HepG2 (cell line): ENCODE measurements around the gene SENP7. TPM values are rescaled to one million over a fixed set of nuclear protein-coding genes. Genes with fewer than 3 reads are reported as not detected.

Source experiments
- ATAC-seq: fragments of 200-7000 bp; cut with Tn5 transposase; 3 replicates; pipeline ENCODE4 v1.9.1; 2020; ENCODE audit warnings: mild to moderate bottlenecking, moderate library complexity
- BruUV-seq: library from RNA; stranded (reverse); fragments of 400-500 nt; replicated peaks from 2 replicates; lab custom pipeline; 2021; lab: Mats Ljungman, UMichigan
- CTCF ChIA-PET: fragments of 300-600 bp; formaldehyde crosslinking; extraction: SDS; loops from one replicate; lab custom pipeline; 2021; ENCODE audit warnings: low total read pairs, inconsistent platforms, low intra/inter-chr PET ratio; lab: Yijun Ruan, JAX
- POLR2A ChIA-PET: fragments of 350-600 bp; sonication (Branson Sonifier 250); formaldehyde crosslinking; loops from one replicate; lab custom pipeline; 2020; ENCODE audit warnings: antibody characterized with exemption, inconsistent platforms; lab: Yijun Ruan, JAX
- DNase-seq: peaks from one replicate; pipeline ENCODE4 v3.0.0-alpha.2; 2015; ENCODE audit warnings: low spot score
- FAIRE-seq: peaks from 3 replicates; lab custom pipeline; 2011; peaks lifted over from hg19 to GRCh38; lab: Jason Lieb, UNC
- H2AFZ ChIP-seq: one replicate; pipeline ENCODE4 v1.6.1; 2011; ENCODE audit warnings: low read length, inconsistent platforms
- H3K27ac ChIP-seq: fragments of 300-600 bp; 3 replicates; pipeline ENCODE4 v1.8.0; 2011; ENCODE audit warnings: mixed run types, mild to moderate bottlenecking, mixed read lengths, low read length, inconsistent platforms; ENCODE audit not compliant: insufficient read depth; ENCODE audit errors: extremely low read length
- H3K27me3 ChIP-seq, 2 experiments: fragments of 200-600 bp in 1 of 2; 2 replicates in 1 of 2; 3 replicates in 1 of 2; pipeline versions ENCODE4 v1.6.0 to v1.8.0; 2011; ENCODE audit warnings: low read length in 2 of 2, mild to moderate bottlenecking in 2 of 2, moderate library complexity in 2 of 2, inconsistent platforms in 1 of 2; ENCODE audit not compliant: insufficient read depth in 2 of 2, control insufficient read depth in 1 of 2
- H3K36me3 ChIP-seq, 2 experiments: fragments of 200-600 bp in 1 of 2; replicated peaks in 1 of 2; 2 replicates in 1 of 2; 3 replicates in 1 of 2; pipeline versions ENCODE4 v1.5.1 to v1.8.0; 2011; ENCODE audit warnings: low read length in 2 of 2, inconsistent platforms in 1 of 2; ENCODE audit not compliant: insufficient read depth in 2 of 2, control insufficient read depth in 1 of 2
- H3K4me1 ChIP-seq: 2 replicates; pipeline ENCODE4 v1.5.1; 2012; ENCODE audit warnings: low read length, inconsistent platforms; ENCODE audit not compliant: insufficient read depth
- H3K4me2 ChIP-seq: 2 replicates; pipeline ENCODE4 v1.6.0; 2011; ENCODE audit warnings: low read depth, low read length, inconsistent platforms
- H3K4me3 ChIP-seq, 3 experiments: fragments of 200-600 bp in 1 of 3; sonication (generic), shearing (Covaris generic) in 1 of 3; replicated peaks in 1 of 3; 2 replicates each; pipeline ENCODE4 v1.5.1; 2011 to 2016; ENCODE audit warnings: low read length in 3 of 3, inconsistent platforms in 2 of 3, low read depth in 2 of 3, mild to moderate bottlenecking in 2 of 3, control low read depth in 1 of 3, mixed read lengths in 1 of 3; ENCODE audit not compliant: insufficient read depth in 1 of 3
- H3K79me2 ChIP-seq: one replicate; pipeline ENCODE4 v1.6.1; 2011; ENCODE audit warnings: low read length, inconsistent platforms; ENCODE audit not compliant: insufficient read depth
- H3K9ac ChIP-seq: 2 replicates; pipeline ENCODE4 v1.6.0; 2011; ENCODE audit warnings: mild to moderate bottlenecking, low read depth, low read length, inconsistent platforms; ENCODE audit not compliant: insufficient read depth
- H3K9me3 ChIP-seq: 2 replicates; pipeline ENCODE4 v1.5.1; 2012; ENCODE audit warnings: mild to moderate bottlenecking, low read length
- H4K20me1 ChIP-seq: 2 replicates; pipeline ENCODE4 v1.6.0; 2011; ENCODE audit warnings: inconsistent platforms, mild to moderate bottlenecking, low read length, moderate library complexity; ENCODE audit not compliant: insufficient read depth
- CEBPG ChIP-seq: IDR thresholded peaks from 2 replicates; pipeline ENCODE4 v1.6.1; 2016
- SCMH1 ChIP-seq: sonication (generic); formaldehyde crosslinking; IDR thresholded peaks from 2 replicates; pipeline ENCODE4 v1.9.0; 2021; ENCODE audit warnings: missing genetic modification reagents, mild to moderate bottlenecking, borderline replicate concordance
- SP4 ChIP-seq: sonication (generic); formaldehyde crosslinking; IDR thresholded peaks from 2 replicates; pipeline ENCODE4 v1.8.1; 2023; ENCODE audit warnings: mild to moderate bottlenecking, missing genetic modification reagents
- ZNF121 ChIP-seq: sonication (generic); formaldehyde crosslinking; IDR thresholded peaks from 2 replicates; pipeline ENCODE4 v1.5.0; 2020; ENCODE audit warnings: mild to moderate bottlenecking, missing genetic modification reagents
- WGBS: methylation state at CpG from one replicate; pipeline ENCODE4 v1.1.6; 2017; ENCODE audit warnings: low lambda C conversion rate; 5-methylcytosine and 5-hydroxymethylcytosine counted together
- in situ Hi-C: cut with HindIII; loops from 2 replicates; pipeline ENCODE4 v1.10.0; 2017; ENCODE audit warnings: low pct_unique_long_range_greater_than_20kb; ENCODE audit not compliant: extremely low pct_ligation_motif_present
- intact Hi-C: fragments of 100-400 bp; cut with micrococcal nuclease; formaldehyde crosslinking; loops from one replicate; pipeline ENCODE4 v1.10.0; 2022; ENCODE audit not compliant: unreplicated experiment
- polyA plus RNA-seq, 8 experiments: library from polyadenylated mRNA; depleted of rRNA in 3 of 8; stranded (reverse) in 7 of 8; unstranded in 1 of 8; fragments of >200 nt; fragmentation: Illumina TruSeq in 4 of 8; extraction: Trizol in 4 of 8; gene quantifications; 2 replicates each; pipeline versions ENCODE4 v1.2.1 to v1.2.3, GENCODE V29; 2011 to 2016; ENCODE audit warnings: low read depth in 4 of 8, missing spikeins in 1 of 8, mixed read lengths in 1 of 8; ENCODE audit not compliant: insufficient read depth in 1 of 8
- total RNA-seq, 5 experiments: library from RNA; depleted of rRNA; stranded (reverse); fragments of >200 nt; fragmentation: Illumina TruSeq; extraction: Trizol; gene quantifications; 2 replicates each; pipeline ENCODE4 v1.2.3, GENCODE V29; 2016; ENCODE audit warnings: low read depth in 1 of 5
- TF ChIP-seq, protein P1 (sequence below): sonication (generic); formaldehyde crosslinking; IDR thresholded peaks from 2 replicates; pipeline ENCODE4 v1.9.0; 2022; ENCODE audit warnings: missing genetic modification reagents, mild to moderate bottlenecking, borderline replicate concordance
- TF ChIP-seq, protein P2 (sequence below): sonication (generic); formaldehyde crosslinking; IDR thresholded peaks from 2 replicates; pipeline ENCODE4 v1.8.0; 2022; ENCODE audit warnings: missing genetic modification reagents, low read depth, mild to moderate bottlenecking, borderline replicate concordance
- TF ChIP-seq, protein P3 (sequence below), 2 experiments: sonication (generic) in 1 of 2; formaldehyde crosslinking in 1 of 2; IDR thresholded peaks; 2 replicates each; pipeline versions ENCODE4 v1.4.0 to v1.6.1; 2018 to 2020; ENCODE audit warnings: missing genetic modification reagents in 2 of 2, borderline replicate concordance in 1 of 2, low read depth in 1 of 2, mild to moderate bottlenecking in 1 of 2, missing biosample characterization in 1 of 2
- TF ChIP-seq, protein P4 (sequence below): sonication (generic); formaldehyde crosslinking; IDR thresholded peaks from 2 replicates; pipeline ENCODE4 v1.5.0; 2020; ENCODE audit warnings: mild to moderate bottlenecking, missing genetic modification reagents

SENP7 gene
- total and polyA plus RNA-seq, 2 of the 13 experiments (the other 11 are each of a cell fraction or from before 2014, with no cell fraction given) = 9.1 to 10.3 TPM

DNA sequence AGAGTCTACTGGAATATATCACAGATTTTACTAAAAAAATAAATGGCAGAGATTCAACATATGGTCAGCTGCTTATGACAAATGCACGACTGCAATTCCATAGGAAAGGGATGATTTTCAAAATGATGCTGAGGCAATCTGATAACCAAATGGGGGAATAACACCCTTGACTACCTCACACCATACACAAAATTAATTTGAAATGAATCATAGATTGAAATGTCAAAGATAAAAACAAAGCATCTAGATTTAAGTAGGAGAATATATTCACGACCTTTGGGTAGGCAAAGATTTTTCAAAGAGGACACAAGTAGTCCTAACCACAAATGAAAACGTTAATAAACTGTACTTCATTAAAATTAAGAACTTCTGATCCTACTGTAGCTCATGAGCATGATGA is 11.2 kb downstream of the SENP7 start:
- Histone ChIP-seq H3K36me3 (no peaks in the 10 kb centered on the region), H3K9ac (no peak overlapping the region), H3K79me2 (no peaks in the 10 kb centered on the region), H3K27ac (no peak overlapping the region), H3K4me1 (no peaks in the 10 kb centered on the region), H4K20me1 (no peaks in the 10 kb centered on the region), H2AFZ (no peak overlapping the region), H3K27me3 (no peaks in the 10 kb centered on the region), H3K9me3 (no peaks in the 10 kb centered on the region), H3K4me3 (no peak overlapping the region), H3K4me2 (no peak overlapping the region)
- 80% methylated on average over 3 of the region's 3 CpGs for WGBS
- TF ChIP-seq SCMH1 (no peak), CEBPG (no peak), SP4 (CRISPR knock-in tag) (no peak)
- TF ChIP-seq, protein P1, sequence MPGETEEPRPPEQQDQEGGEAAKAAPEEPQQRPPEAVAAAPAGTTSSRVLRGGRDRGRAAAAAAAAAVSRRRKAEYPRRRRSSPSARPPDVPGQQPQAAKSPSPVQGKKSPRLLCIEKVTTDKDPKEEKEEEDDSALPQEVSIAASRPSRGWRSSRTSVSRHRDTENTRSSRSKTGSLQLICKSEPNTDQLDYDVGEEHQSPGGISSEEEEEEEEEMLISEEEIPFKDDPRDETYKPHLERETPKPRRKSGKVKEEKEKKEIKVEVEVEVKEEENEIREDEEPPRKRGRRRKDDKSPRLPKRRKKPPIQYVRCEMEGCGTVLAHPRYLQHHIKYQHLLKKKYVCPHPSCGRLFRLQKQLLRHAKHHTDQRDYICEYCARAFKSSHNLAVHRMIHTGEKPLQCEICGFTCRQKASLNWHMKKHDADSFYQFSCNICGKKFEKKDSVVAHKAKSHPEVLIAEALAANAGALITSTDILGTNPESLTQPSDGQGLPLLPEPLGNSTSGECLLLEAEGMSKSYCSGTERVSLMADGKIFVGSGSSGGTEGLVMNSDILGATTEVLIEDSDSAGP (CRISPR knock-in tag) = no peak
- POLR2A ChIA-PET = no interaction called here
- DNase-seq = no peak
- CTCF ChIA-PET = no interaction called here
- intact Hi-C loops = no loop called here
- no peak for FAIRE-seq
- in situ Hi-C loops = no loop called here
- no peak for ATAC-seq
- no TSS peak for BruUV-seq

DNA sequence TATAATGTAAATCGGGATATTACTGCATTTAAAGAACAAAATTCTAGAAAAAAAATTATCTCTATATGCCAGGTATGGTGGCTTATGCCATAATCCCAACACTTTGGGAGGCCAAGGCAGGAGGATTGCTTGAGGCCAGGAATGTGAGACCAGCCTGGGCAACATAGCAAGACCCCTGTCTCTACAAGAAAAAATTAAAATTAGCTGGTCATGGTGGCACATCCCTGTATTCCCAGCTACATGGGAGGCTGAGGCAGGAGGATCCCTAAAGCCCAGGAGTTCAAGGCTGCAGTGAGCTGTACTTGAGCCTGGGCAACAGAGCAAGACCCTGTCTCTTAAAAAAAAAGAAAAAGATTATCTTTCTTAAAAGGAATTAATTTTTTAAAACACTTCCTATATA is 12.8 kb downstream of the SENP7 start:
- intact Hi-C loops = no loop called here
- Histone ChIP-seq H3K9ac (no peak overlapping the region), H2AFZ (no peak overlapping the region), H3K79me2 (no peaks in the 10 kb centered on the region), H3K4me2 (no peak overlapping the region), H3K4me1 (no peaks in the 10 kb centered on the region), H3K4me3 (no peak overlapping the region), H3K36me3 (no peaks in the 10 kb centered on the region), H4K20me1 (no peaks in the 10 kb centered on the region), H3K9me3 (no peaks in the 10 kb centered on the region), H3K27ac (no peak overlapping the region), H3K27me3 (no peaks in the 10 kb centered on the region)
- ChIA-PET POLR2A (no interaction called here), CTCF (no interaction called here)
- no TSS peak for BruUV-seq
- WGBS = 98% methylated on average over 1 of the region's 1 CpG
- in situ Hi-C loops = no loop called here
- ATAC-seq = no peak
- TF ChIP-seq, protein P2, sequence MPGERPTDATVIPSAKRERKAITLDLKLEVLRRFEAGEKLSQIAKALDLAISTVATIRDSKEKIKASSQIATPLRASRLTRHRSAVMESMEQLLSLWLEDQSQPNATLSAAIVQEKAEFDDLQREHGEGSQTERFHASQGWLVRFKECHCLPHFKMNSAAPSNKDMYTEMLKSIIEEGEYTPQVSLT = no peak
- TF ChIP-seq, protein P3, sequence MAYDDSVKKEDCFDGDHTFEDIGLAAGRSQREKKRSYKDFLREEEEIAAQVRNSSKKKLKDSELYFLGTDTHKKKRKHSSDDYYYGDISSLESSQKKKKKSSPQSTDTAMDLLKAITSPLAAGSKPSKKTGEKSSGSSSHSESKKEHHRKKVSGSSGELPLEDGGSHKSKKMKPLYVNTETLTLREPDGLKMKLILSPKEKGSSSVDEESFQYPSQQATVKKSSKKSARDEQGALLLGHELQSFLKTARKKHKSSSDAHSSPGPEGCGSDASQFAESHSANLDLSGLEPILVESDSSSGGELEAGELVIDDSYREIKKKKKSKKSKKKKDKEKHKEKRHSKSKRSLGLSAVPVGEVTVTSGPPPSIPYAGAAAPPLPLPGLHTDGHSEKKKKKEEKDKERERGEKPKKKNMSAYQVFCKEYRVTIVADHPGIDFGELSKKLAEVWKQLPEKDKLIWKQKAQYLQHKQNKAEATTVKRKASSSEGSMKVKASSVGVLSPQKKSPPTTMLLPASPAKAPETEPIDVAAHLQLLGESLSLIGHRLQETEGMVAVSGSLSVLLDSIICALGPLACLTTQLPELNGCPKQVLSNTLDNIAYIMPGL (CRISPR knock-in tag; IDR thresholded peaks at IDR 0.05; ENCODE audit: borderline replicate concordance in 1 of 2, low read depth in 1 of 2) = no peak
- TF ChIP-seq, protein P4, sequence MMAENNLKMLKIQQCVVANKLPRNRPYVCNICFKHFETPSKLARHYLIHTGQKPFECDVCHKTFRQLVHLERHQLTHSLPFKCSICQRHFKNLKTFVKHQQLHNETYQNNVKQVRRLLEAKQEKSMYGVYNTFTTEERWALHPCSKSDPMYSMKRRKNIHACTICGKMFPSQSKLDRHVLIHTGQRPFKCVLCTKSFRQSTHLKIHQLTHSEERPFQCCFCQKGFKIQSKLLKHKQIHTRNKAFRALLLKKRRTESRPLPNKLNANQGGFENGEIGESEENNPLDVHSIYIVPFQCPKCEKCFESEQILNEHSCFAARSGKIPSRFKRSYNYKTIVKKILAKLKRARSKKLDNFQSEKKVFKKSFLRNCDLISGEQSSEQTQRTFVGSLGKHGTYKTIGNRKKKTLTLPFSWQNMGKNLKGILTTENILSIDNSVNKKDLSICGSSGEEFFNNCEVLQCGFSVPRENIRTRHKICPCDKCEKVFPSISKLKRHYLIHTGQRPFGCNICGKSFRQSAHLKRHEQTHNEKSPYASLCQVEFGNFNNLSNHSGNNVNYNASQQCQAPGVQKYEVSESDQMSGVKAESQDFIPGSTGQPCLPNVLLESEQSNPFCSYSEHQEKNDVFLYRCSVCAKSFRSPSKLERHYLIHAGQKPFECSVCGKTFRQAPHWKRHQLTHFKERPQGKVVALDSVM = peak; percentile 28; the same call in 1 of the 2 replicates
- peak; percentile 60; the same call in 1 of the 2 replicates for TF ChIP-seq ZNF121 (CRISPR knock-in tag)
- no peak for DNase-seq
- no peak for FAIRE-seq
